Ascending aorta (tissue), 2 donors: Measurements from ENCODE around the gene VDR. TPM values are rescaled to one million over a fixed set of nuclear protein-coding genes. Genes with fewer than 3 reads are reported as not detected.

ENCODE experiments used
- DNase-seq, 2 donors: peaks; one replicate each; pipeline ENCODE4 v3.0.0-alpha.2; 2019; ENCODE audit warnings: low spot score in 2 of 2
- H3K27ac ChIP-seq, 2 donors: fragments of 200-600 bp; sonication (generic); one replicate each; pipeline ENCODE4 v1.5.1; 2016 to 2017; ENCODE audit warnings: mild to moderate bottlenecking in 1 of 2
- H3K27me3 ChIP-seq: fragments of 200-600 bp; sonication (generic); one replicate; pipeline ENCODE4 v1.5.1; 2017
- H3K36me3 ChIP-seq, 2 donors: fragments of 200-600 bp; sonication (generic); one replicate each; pipeline ENCODE4 v1.5.1; 2016
- H3K4me1 ChIP-seq, 2 donors: fragments of 200-600 bp; sonication (generic); one replicate each; pipeline ENCODE4 v1.5.1; 2016 to 2017; ENCODE audit warnings: mild to moderate bottlenecking in 1 of 2
- H3K4me3 ChIP-seq, 2 donors: fragments of 200-600 bp; sonication (generic); one replicate each; pipeline ENCODE4 v1.5.1; 2016 to 2017; ENCODE audit warnings: mild to moderate bottlenecking in 1 of 2
- H3K9me3 ChIP-seq, 2 donors: fragments of 200-600 bp; sonication (generic); one replicate each; pipeline ENCODE4 v1.5.1; 2016
- CTCF ChIP-seq, 3 experiments: fragments of 200-600 bp in 2 of 3; fragments of 450-650 bp in 1 of 3; sonication (generic) in 2 of 3; IDR thresholded peaks; one replicate each; pipeline ENCODE4 v1.5.1; 2016 to 2019; ENCODE audit warnings: antibody characterized with exemption in 3 of 3, mild to moderate bottlenecking in 1 of 3, moderate library complexity in 1 of 3
- intact Hi-C: fragments of 100-400 bp; cut with DNase I; formaldehyde crosslinking; loops from one replicate; pipeline ENCODE4 v1.15.1; 2023
- total RNA-seq: library from RNA; depleted of rRNA; stranded (reverse); fragments of >200 nt; gene quantifications from one replicate; pipeline ENCODE4 v1.1.0, GENCODE V29; 2016

Gene VDR
- total RNA-seq, 1 donor from 2014 or later: 13.1 TPM

- Histone ChIP-seq H3K9me3 (no peaks in the 10 kb centered on the region), H3K27me3 (no peaks in the 10 kb centered on the region), H3K27ac (peak overlapping the region; percentile 79 to 85), H3K4me1 (peaks cover 49 to 85% of the 10 kb centered on the region in 2 donors), H3K4me3 (peak overlapping the region in 1 of 2 donors; percentile 33), H3K36me3 (peaks cover 19 to 33% of the 10 kb centered on the region in 2 donors)
- TF ChIP-seq CTCF (IDR thresholded peaks at IDR 0.05): no peak
- intact Hi-C loops: no loop called here
- DNase-seq: no peak
Observed at GRCh38 chr12:47802312-47802711, 102.5 kb downstream of the VDR start.

- intact Hi-C loops: loop anchor here (2.0 kb wide), 1 partner anchor 35 kb away; no protein-coding TSS in a partner anchor
- peak overlapping the region in 1 of 2 donors; percentile 33 for H3K4me3 ChIP-seq
- TF ChIP-seq CTCF (IDR thresholded peaks at IDR 0.05): no peak
Observed at GRCh38 chr12:47801904-47802246, 102.9 kb downstream of the VDR start.

GRCh38 chr12:47801170-47801903 lies 103.5 kb downstream of the VDR start:
- Histone ChIP-seq H3K4me1 (peaks cover 48 to 77% of the 10 kb centered on the region in 2 donors), H3K4me3 (peak overlapping the region in 1 of 2 donors; percentile 33)
- intact Hi-C loops: loop anchor here (2.0 kb wide), 1 partner anchor 35 kb away; no protein-coding TSS in a partner anchor

More at GRCh38 chr12:47801904-47802246, 102.9 kb downstream of the VDR start:
- Histone ChIP-seq H3K4me1 (peaks cover 48 to 82% of the 10 kb centered on the region in 2 donors), H3K36me3 (peaks cover 23 to 37% of the 10 kb centered on the region in 2 donors), H3K9me3 (no peaks in the 10 kb centered on the region), H3K27ac (peak overlapping the region; percentile 79 to 85), H3K27me3 (no peaks in the 10 kb centered on the region)
- no peak for DNase-seq

DNA sequence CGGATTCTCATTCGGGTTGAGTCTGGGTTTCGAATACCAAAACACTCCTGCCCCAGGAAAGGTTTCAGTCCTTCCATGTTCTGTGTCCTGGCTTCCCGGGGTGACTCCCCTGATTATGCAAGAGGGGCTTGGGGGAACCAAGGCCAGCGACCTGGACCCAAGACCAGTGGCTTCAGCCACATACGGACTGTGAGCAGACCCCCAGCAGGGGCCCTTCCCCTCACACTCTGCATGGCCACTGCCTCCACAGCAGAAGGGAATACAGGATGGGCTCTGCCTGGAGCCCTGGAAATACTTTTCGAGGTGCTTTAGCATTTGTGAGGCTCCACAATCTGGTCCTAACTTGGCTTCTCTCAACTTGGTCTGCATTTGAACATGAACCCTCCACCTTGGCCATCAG lies 104.2 kb downstream of the VDR start:
- Histone ChIP-seq H3K4me3 (no peak overlapping the region), H3K27ac (peak overlapping the region; percentile 79 to 85), H3K27me3 (no peaks in the 10 kb centered on the region), H3K9me3 (no peaks in the 10 kb centered on the region), H3K36me3 (peaks cover 36 to 50% of the 10 kb centered on the region in 2 donors), H3K4me1 (peaks cover 48 to 70% of the 10 kb centered on the region in 2 donors)
- intact Hi-C loops: loop anchor here (2.0 kb wide), 1 partner anchor 36 kb away; no protein-coding TSS in a partner anchor
- no peak for TF ChIP-seq CTCF (IDR thresholded peaks at IDR 0.05)
- DNase-seq: no peak

More at GRCh38 chr12:47801170-47801903, 103.5 kb downstream of the VDR start:
- peak overlapping the region; percentile 79 to 85 for H3K27ac ChIP-seq
- peaks cover 28 to 42% of the 10 kb centered on the region in 2 donors for H3K36me3 ChIP-seq
- no peak for DNase-seq
- no peaks in the 10 kb centered on the region for H3K27me3 ChIP-seq
- H3K9me3 ChIP-seq: no peaks in the 10 kb centered on the region
- peak in 2 of 3 experiments; percentile 32 to 34 for TF ChIP-seq CTCF (IDR thresholded peaks at IDR 0.05)

DNA sequence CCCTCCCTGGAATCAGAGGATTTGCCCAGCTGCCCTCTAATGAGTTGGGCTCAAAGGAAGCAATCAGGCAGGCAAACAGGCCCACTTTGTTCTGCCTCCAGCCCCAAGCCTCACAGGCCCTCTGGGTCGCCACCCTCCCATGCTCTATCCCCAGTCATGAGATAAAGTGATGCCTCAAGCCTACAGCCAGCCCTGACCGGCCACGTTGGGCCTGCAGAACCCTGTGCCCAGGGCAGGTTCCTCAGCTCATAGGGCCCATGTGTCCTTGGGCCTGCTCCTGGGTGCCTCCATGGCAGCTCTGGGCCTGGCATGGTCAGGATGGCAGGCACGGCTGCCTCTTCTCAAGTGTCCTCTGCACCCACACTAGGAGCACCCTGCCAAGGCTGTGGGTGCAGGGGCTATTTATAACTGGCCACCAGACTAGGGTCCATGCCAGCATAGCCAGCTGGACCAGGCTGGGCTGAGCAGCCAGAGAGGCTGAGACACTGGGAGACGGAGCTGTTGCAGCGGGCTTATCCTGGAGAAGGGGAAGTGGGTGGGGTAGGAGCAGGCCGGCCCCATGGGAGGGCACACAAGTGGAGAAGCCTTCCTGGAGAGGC lies 105.3 kb downstream of the VDR start:
- peaks cover 47 to 52% of the 10 kb centered on the region in 2 donors for H3K36me3 ChIP-seq
- peaks cover 39 to 59% of the 10 kb centered on the region in 2 donors for H3K4me1 ChIP-seq
- no peaks in the 10 kb centered on the region for H3K9me3 ChIP-seq
- no peak for DNase-seq
- no peak for TF ChIP-seq CTCF (IDR thresholded peaks at IDR 0.05)
- H3K27me3 ChIP-seq: no peaks in the 10 kb centered on the region
- intact Hi-C loops: no loop called here
- H3K4me3 ChIP-seq: no peak overlapping the region
- peak overlapping the region; percentile 79 to 85 for H3K27ac ChIP-seq
